ENCODE results near the gene ADCY3. TPM values are rescaled to one million over a fixed set of nuclear protein-coding genes. Genes with fewer than 3 reads are reported as not detected.
A peak's percentile ranks its signal among the peaks of the same experiment; 100 is the strongest.
"Not testable (repeated sequence)": the region's sequence is repeated elsewhere in the genome, so short reads cannot be mapped to it uniquely, and the experiment has no call there.

Gene ADCY3
- total and polyA plus RNA-seq, 2 of the 4 experiments (the other 2 are of a cell fraction) = 17.4 to 46.1 TPM

DNA sequence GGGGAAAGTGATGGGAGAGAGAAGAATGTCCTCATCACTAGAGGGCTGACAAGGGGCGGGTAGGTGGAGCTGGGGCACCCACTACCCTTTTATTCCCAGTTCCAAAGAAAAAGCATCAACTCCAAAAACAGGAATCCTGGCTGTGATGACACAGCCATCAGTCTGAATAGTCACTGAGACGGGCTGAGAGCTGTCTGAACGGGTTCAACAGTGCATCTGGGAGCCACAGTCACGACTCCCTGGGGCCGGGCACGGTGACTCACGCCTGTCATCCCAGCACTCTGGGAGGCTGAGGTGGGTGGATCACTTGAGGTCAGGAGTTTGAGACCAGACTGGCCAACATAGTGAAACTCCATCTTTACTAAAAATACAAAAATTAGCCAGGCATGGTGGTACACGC, 84.6 kb downstream of the ADCY3 start:
- in situ Hi-C loops (cut with MboI; ENCODE audit: low sequenced_read_pairs); H3K4me3 ChIP-seq (ENCODE audit: insufficient read depth, low read depth, low read length); dilution Hi-C loops (cut with HindIII; ENCODE audit: low sequenced_read_pairs, unreplicated experiment); H2AK9ac ChIP-seq (replicated peaks; ENCODE audit: low read depth, low read length, poor library complexity); POLR2A ChIA-PET (ENCODE audit: unreplicated experiment); H2BK20ac ChIP-seq (ENCODE audit: low read depth, low read length); H3K27me3 ChIP-seq (ENCODE audit: control insufficient read depth, insufficient read depth, low read length); H3K9me3 ChIP-seq (ENCODE audit: control insufficient read depth, insufficient read depth, low read length); H3K14ac ChIP-seq (replicated peaks; ENCODE audit: low read depth, low read length); H2BK5ac ChIP-seq (ENCODE audit: low read depth, low read length, poor library complexity, severe bottlenecking); H4K5ac ChIP-seq (ENCODE audit: low read depth, low read length); H4K91ac ChIP-seq (ENCODE audit: insufficient read depth, low read depth, low read length); H3K9me1 ChIP-seq (ENCODE audit: insufficient read depth, low read length); H2BK120ac ChIP-seq (ENCODE audit: low read depth, low read length); H3K18ac ChIP-seq (ENCODE audit: low read depth, low read length); H3K27ac ChIP-seq (ENCODE audit: insufficient read depth, low read length); H2BK15ac ChIP-seq (ENCODE audit: low read depth, low read length); H3K4me2 ChIP-seq (ENCODE audit: low read depth, low read length); BruUV-seq (replicated peaks); H4K20me1 ChIP-seq (ENCODE audit: insufficient read depth, low read length); H3K4ac ChIP-seq (ENCODE audit: low read depth, low read length); H3K79me1 ChIP-seq (ENCODE audit: low read depth in 1 of 2, low read length in 2 of 2); H3K9ac ChIP-seq (ENCODE audit: low read depth, low read length); H3K4me1 ChIP-seq (ENCODE audit: control insufficient read depth, insufficient read depth, low read length); H4K8ac ChIP-seq (ENCODE audit: low read depth in 2 of 2, low read length in 2 of 2); H3K56ac ChIP-seq (ENCODE audit: extremely low read depth, insufficient read depth, low read length); H2AFZ ChIP-seq (replicated peaks; ENCODE audit: low read length, poor library complexity); H2AK5ac ChIP-seq (ENCODE audit: low read depth, low read length); H3K23ac ChIP-seq (ENCODE audit: low read depth, low read length): not testable (repeated sequence)
- DNase-seq (peak; percentile 61), ATAC-seq (ENCODE audit: low read depth) (peak; percentile 57)
- intact Hi-C loops (cut with micrococcal nuclease) = loop anchor here (10.0 kb wide), 2 partner anchors 289 to 359 kb away; no protein-coding TSS in a partner anchor
- WGBS, 2 experiments (ENCODE audit: extremely low coverage in 2 of 2, insufficient read length in 1 of 2) = no CpG with 5 or more reads among the region's 8 CpGs
- TF ChIP-seq FOS (IDR thresholded peaks at IDR 0.05; ENCODE audit: low read depth, low read length) = peak; percentile 20; the same call in 1 of the 2 replicates
- CTCF ChIA-PET = interaction anchor here (0.7 kb wide), 1 partner anchor 298 kb away, joined by 3 read pairs; no protein-coding TSS in a partner anchor
- H3K36me3 ChIP-seq (ENCODE audit: control insufficient read depth, insufficient read depth, low read length) = peaks cover 39% of the 10 kb centered on the region

All from IMR-90 (cell line).